OCI-LY3 (cell line): ENCODE results near the gene SMR3B.

Experiments used
- H2AFZ ChIP-seq: fragments of 200-600, 300-600 bp; shearing (Covaris generic); 2 replicates; pipeline ENCODE4 v1.6.0; 2014; ENCODE audit warnings: antibody characterized with exemption, low read depth, low read length
- H3K27ac ChIP-seq: fragments of 200-600, 300-600 bp; sonication (generic); 2 replicates; pipeline ENCODE4 v1.5.1; 2014; ENCODE audit warnings: mild to moderate bottlenecking, low read length, moderate library complexity, mixed read lengths
- H3K27me3 ChIP-seq: fragments of 200-600, 300-600 bp; sonication (generic); 2 replicates; pipeline ENCODE4 v1.6.1; 2014; ENCODE audit warnings: low read depth, low read length, mixed read lengths
- H3K36me3 ChIP-seq: fragments of 200-600, 300-600 bp; sonication (generic); replicated peaks from 2 replicates; pipeline ENCODE3; 2014; ENCODE audit warnings: low read depth, low read length, mixed read lengths
- H3K4me1 ChIP-seq: fragments of 300-600, 200-600 bp; sonication (generic); 2 replicates; pipeline ENCODE4 v1.6.1; 2014; ENCODE audit warnings: low read length, mixed read lengths
- H3K4me2 ChIP-seq: fragments of 200-600, 300-600 bp; sonication (generic); 2 replicates; pipeline ENCODE4 v1.6.1; 2014; ENCODE audit warnings: low read length, mixed read lengths
- H3K4me3 ChIP-seq: fragments of 300-600, 200-600 bp; sonication (generic); 2 replicates; pipeline ENCODE4 v1.5.1; 2014; ENCODE audit warnings: antibody characterized with exemption, mild to moderate bottlenecking, low read length, moderate library complexity
- H3K79me2 ChIP-seq: fragments of 300-600, 200-600 bp; shearing (Covaris generic); 2 replicates; pipeline ENCODE4 v1.6.1; 2014; ENCODE audit warnings: mild to moderate bottlenecking, low read length, mixed read lengths
- H3K9ac ChIP-seq: fragments of 300-600, 200-600 bp; shearing (Covaris generic); 2 replicates; pipeline ENCODE4 v1.6.0; 2014; ENCODE audit warnings: mild to moderate bottlenecking, low read length, moderate library complexity
- H3K9me3 ChIP-seq: fragments of 200-600, 300-600 bp; shearing (Covaris generic); 2 replicates; pipeline ENCODE4 v1.6.1; 2014; ENCODE audit warnings: low read length, mixed read lengths; ENCODE audit not compliant: insufficient read depth
- H4K20me1 ChIP-seq: fragments of 200-600, 300-600 bp; sonication (generic); 2 replicates; pipeline ENCODE4 v1.6.1; 2016; ENCODE audit warnings: low read length, mixed read lengths; ENCODE audit not compliant: insufficient read depth
- CTCF ChIP-seq: fragments of 200-600, 300-600 bp; sonication (generic); IDR thresholded peaks from 2 replicates; pipeline ENCODE4 v1.5.1; 2014; ENCODE audit warnings: antibody characterized with exemption, low read length, low read depth
- EZH2phosphoT487 ChIP-seq: fragments of 200-600 bp; shearing (Covaris generic); IDR thresholded peaks from 2 replicates; pipeline ENCODE4 v1.6.1; 2018; ENCODE audit warnings: antibody characterized with exemption, mixed run types, low read depth

SMR3B gene

DNA sequence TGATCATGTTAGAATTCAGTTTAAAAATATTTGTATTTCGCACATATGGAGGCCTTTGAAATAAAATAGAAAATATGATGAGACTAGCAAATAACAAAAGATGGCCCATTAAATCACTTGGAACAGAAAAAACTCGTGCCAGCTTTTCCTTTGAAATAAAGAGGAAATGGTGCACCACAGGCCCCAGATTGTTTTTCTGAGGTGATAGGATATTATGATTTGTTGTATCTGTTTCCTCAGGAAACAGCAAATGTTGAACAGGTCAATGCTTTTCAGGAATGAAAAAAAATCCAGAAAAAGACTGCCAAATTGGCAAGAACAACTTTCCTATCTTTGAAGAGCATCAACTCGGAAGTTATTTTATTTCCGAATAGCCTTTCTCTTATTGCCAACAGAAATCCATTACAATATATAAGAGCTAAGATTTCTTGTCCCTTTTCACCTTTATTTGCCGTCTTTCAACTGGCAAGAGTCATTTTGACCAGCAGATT lies at the start of gene SMR3B:
Gene SMR3B, plus strand, starts transcription at position 441 of the 491 bp plus-strand sequence. CDS start 1,380 bp downstream, outside the sequence.
- Histone ChIP-seq H2AFZ (no peak within 1 kb of the TSS), H3K9ac (no peak within 1 kb of the TSS), H3K27ac (no peak within 1 kb of the TSS), H4K20me1 (no peaks in the 10 kb centered on the region), H3K4me3 (no peak within 1 kb of the TSS), H3K36me3 (no peaks in the 10 kb centered on the region), H3K79me2 (no peaks in the 10 kb centered on the region), H3K27me3 (no peaks in the 10 kb centered on the region), H3K4me1 (peaks cover 6% of the 10 kb centered on the region; the same call in 1 of the 2 replicates), H3K9me3 (no peaks in the 10 kb centered on the region), H3K4me2 (no peak within 1 kb of the TSS)
- TF ChIP-seq EZH2phosphoT487 (no peak), CTCF (no peak)

DNA sequence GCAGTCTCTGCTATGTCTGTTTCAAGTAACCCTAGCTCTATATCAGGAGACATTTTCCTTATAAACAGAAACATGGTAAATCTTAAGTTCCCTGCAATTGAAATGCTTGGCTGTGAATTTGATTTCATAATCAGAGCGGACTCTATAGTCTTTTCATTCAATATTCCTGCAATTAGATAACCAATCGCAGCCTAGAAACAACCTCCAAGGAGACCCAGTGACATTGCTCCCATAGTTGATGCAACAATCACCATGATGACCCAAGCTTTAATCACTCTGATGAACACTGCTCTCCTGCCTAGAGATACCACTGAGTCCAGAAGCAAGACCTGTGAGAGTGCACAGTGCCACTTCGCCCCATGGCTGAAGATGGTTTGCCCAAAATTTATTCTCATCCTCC lies 48.2 kb upstream of the SMR3B start, which contains the start of gene CABS1:
Gene CABS1, plus strand, starts transcription at position 301 of the 400 bp plus-strand sequence. Its CDS starts 59 bp downstream, at position 360.
- Histone ChIP-seq H3K4me2 (no peak within 1 kb of the TSS), H3K9ac (no peak within 1 kb of the TSS), H3K36me3 (no peaks in the 10 kb centered on the region), H2AFZ (no peak within 1 kb of the TSS), H3K27me3 (no peaks in the 10 kb centered on the region), H3K4me1 (no peaks in the 10 kb centered on the region), H3K9me3 (no peaks in the 10 kb centered on the region), H3K27ac (no peak within 1 kb of the TSS), H4K20me1 (no peaks in the 10 kb centered on the region), H3K79me2 (no peaks in the 10 kb centered on the region), H3K4me3 (no peak within 1 kb of the TSS)
- TF ChIP-seq EZH2phosphoT487 (no peak), CTCF (no peak)

GRCh38 chr4:70336043-70336442 lies 46.9 kb upstream of the SMR3B start:
- no peak for TF ChIP-seq CTCF
- TF ChIP-seq EZH2phosphoT487: no peak
- Histone ChIP-seq H3K27me3 (no peaks in the 10 kb centered on the region), H2AFZ (no peak overlapping the region), H3K4me2 (no peak overlapping the region), H3K36me3 (no peaks in the 10 kb centered on the region), H3K27ac (no peak overlapping the region), H3K9me3 (no peaks in the 10 kb centered on the region), H3K79me2 (no peaks in the 10 kb centered on the region), H4K20me1 (no peaks in the 10 kb centered on the region), H3K9ac (no peak overlapping the region), H3K4me1 (no peaks in the 10 kb centered on the region), H3K4me3 (no peak overlapping the region)

- no peaks in the 10 kb centered on the region for H4K20me1 ChIP-seq
- no peaks in the 10 kb centered on the region for H3K79me2 ChIP-seq
- H2AFZ ChIP-seq: no peak overlapping the region
- H3K9me3 ChIP-seq: no peaks in the 10 kb centered on the region
- no peak overlapping the region for H3K4me3 ChIP-seq
- H3K4me2 ChIP-seq: no peak overlapping the region
- no peaks in the 10 kb centered on the region for H3K4me1 ChIP-seq
- no peaks in the 10 kb centered on the region for H3K27me3 ChIP-seq
- H3K36me3 ChIP-seq: no peaks in the 10 kb centered on the region
- H3K9ac ChIP-seq: no peak overlapping the region
- H3K27ac ChIP-seq: no peak overlapping the region
- no peak for TF ChIP-seq CTCF
- no peak for TF ChIP-seq EZH2phosphoT487
These were observed 45.0 kb upstream of the SMR3B start for GRCh38 chr4:70337886-70338420.
